NCI-H460 (cell line): ENCODE measurements around the gene UPK3B. TPM values are rescaled to one million over a fixed set of nuclear protein-coding genes. Genes with fewer than 3 reads are reported as not detected.

Experiments used
- small RNA-seq, 2 experiments: library from RNA; depleted of rRNA; stranded (forward); fragments of <200 nt; gene quantifications; one replicate each; pipeline ENCODE3, GENCODE V24; 2014
- total RNA-seq: library from RNA; depleted of rRNA; stranded (reverse); fragments of >200 nt; shearing (Covaris generic); gene quantifications from 2 replicates; pipeline ENCODE4 v1.2.3, GENCODE V29; 2014; rRNA removed

Gene UPK3B
- total RNA-seq, 1 experiment from 2014 or later = 0.15 TPM

Small RNA genes lying within 50 kb of the gene (small RNA-seq; reads per million reads assigned to genes)
- 0 reads per million in 2 experiments for gene RF00019

Other genes with a start within 250 kb of the UPK3B start
- gene HSPB1, start 207.9 kb upstream of the UPK3B start, total RNA-seq = 24.9 and 26.3 TPM in 2 replicates
- gene YWHAG, start 151.6 kb upstream of the UPK3B start, total RNA-seq = 151 and 167 TPM in 2 replicates
- gene SSC4D, start 100.9 kb upstream of the UPK3B start, total RNA-seq = 0.37 and 0.75 TPM in 2 replicates
- gene ZP3, start 85.6 kb upstream of the UPK3B start, total RNA-seq = 14.7 and 20.2 TPM in 2 replicates
- 5.5 and 6.1 TPM in 2 replicates for gene DTX2, start 48.8 kb upstream of the UPK3B start, total RNA-seq
- gene SPDYE16, start 32.7 kb downstream of the UPK3B start, total RNA-seq = not detected in 2 replicates
- gene POMZP3, start 116.7 kb downstream of the UPK3B start, total RNA-seq = 10.0 and 12.6 TPM in 2 replicates